GM12872 (cell line): ENCODE results near the gene GASK1A.

Experiments
- CTCF ChIP-seq: IDR thresholded peaks from 3 replicates; pipeline ENCODE4 v1.5.1; 2011; ENCODE audit warnings: low read depth, mild to moderate bottlenecking, low read length, moderate library complexity; ENCODE audit not compliant: insufficient read depth

The GASK1A gene

GRCh38 chr3:42946050-42946449 lies 33.1 kb upstream of the GASK1A start:
- no peak for TF ChIP-seq CTCF

DNA sequence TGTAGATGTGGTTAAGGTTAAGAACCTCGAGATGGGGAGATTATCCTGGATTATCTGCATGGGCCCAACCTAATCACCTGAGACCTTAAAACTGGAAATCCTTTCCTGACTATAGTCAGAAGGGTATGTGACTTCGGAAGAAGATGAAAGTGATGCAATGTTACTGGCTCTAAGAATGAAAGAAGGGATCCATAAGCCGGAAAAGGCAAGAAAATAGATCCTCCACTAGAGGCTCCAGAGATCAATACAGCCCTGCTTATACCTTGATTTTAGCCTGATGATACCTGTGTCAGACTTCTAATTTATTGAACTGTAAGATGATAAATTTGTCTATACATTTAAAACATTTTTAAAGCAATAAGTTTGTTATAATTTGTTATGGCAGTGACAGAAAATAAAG lies 21.5 kb upstream of the GASK1A start:
- peak; percentile 26; the same call in 1 of the 3 replicates for TF ChIP-seq CTCF

GRCh38 chr3:42960282-42960681 lies 18.8 kb upstream of the GASK1A start:
- TF ChIP-seq CTCF: no peak

DNA sequence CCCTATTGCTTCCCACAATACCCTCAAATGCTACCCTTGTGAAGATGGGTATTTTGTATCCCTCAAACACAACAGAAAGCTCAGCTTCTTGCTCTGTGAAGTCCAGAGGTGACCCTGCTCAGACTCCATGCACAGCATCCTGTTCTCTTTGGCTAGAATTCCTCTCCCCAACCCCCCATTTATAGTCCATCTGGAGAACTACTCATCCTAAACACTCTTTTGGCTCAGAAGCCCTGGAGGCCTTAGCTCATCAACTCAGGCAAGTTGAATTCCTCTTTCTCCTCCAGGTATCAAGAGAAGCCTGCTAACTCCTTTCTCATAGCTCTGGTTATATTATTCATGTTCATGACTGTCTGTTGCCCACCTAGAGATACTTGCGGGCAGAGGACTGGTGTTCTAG lies 18.3 kb upstream of the GASK1A start:
- TF ChIP-seq CTCF: no peak

DNA sequence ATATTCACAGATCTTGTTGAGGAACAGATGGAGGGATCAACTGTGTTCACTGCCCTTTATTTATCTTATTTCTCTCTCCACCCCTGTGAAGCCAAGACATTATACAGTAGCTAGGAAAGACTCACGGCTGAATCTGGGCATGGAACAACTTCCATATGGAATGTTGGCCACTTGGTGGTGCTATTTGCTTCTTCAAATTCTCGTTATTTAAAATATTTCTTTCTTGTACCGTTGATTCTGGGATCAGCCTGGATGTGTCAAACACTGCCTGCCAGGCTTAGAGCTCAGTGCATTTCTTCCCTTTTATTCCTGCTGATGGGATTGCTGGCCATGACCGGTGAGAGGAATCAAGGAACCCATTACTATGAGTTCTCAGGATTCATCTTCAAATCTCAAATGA lies 17.5 kb upstream of the GASK1A start:
- peak; percentile 51; the same call in 2 of the 3 replicates for TF ChIP-seq CTCF

- no peak for TF ChIP-seq CTCF
Measured at GRCh38 chr3:42963269-42963668, 15.8 kb upstream of the GASK1A start.

DNA sequence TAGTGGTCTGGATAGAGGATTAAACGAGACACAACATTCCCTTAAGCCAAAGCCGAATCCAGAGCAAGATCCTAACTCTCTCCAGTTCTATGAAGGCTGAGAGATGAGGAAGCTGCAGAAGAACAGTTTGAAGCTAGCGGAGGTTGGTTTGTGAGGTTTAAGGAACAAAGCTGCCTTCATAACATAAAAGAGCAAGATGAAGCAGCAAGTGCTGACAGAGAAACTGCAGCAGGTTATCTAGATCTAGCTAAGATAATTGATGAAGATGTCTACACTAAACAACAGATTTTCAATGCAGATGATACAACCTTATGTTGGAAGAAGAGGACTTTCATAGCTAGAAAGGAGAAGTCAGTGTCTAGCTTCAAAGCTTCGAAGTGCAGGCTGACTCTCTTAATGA lies 14.8 kb upstream of the GASK1A start:
- TF ChIP-seq CTCF: no peak

GRCh38 chr3:42970557-42970956 lies 8.6 kb upstream of the GASK1A start:
- TF ChIP-seq CTCF: no peak
